ENCODE results near the gene CENPO.
"Not testable (repeated sequence)": the region's sequence is repeated elsewhere in the genome, so short reads cannot be mapped to it uniquely, and the experiment has no call there.

The CENPO gene

DNA sequence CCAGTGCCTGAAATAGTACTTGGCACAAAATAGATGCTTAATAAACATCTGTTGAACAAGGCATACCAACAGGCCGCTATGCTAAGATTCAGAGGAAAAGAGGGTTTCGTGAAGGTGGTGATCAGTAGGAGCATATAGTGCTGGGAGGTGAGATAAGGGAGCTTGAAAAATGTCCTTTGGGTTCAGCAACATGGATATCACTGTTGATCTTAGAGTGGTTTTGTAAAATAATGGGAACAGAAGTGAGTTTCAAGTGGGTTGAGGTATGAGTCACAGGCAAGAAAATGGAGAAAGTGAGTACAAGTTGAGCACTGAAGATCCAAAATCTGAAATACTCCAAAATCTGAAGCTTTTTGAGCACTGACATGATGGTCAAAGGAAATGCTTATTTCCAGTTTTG is 4.4 kb downstream of the CENPO start:
- DNase-seq (ENCODE audit: low read depth in 1 of 2, low spot score in 1 of 2): no peak
- in situ Hi-C loops (cut with HindIII; ENCODE audit: low pct_unique_long_range_greater_than_20kb, low sequenced_read_pairs): no loop called here
- no peak for TF ChIP-seq JUND (IDR thresholded peaks at IDR 0.05; ENCODE audit: low read depth)

DNA sequence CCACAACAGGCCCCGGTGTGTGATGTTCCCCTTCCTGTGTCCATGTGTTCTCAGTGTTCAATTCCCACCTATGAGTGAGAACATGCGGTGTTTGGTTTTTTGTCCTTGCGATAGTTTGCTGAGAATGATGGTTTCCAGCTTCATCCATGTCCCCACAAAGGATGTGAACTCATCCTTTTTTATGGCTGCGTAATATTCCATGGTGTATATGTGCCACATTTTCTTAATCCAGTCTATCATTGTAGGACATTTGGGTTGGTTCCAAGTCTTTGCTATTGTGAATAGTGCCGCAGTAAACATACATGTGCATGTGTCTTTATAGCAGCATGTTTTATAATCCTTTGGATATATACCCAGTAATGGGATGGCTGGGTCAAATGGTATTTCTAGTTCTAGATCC is 7.3 kb downstream of the CENPO start:
- DNase-seq (ENCODE audit: low read depth in 1 of 2, low spot score in 1 of 2): not testable (repeated sequence)

DNA sequence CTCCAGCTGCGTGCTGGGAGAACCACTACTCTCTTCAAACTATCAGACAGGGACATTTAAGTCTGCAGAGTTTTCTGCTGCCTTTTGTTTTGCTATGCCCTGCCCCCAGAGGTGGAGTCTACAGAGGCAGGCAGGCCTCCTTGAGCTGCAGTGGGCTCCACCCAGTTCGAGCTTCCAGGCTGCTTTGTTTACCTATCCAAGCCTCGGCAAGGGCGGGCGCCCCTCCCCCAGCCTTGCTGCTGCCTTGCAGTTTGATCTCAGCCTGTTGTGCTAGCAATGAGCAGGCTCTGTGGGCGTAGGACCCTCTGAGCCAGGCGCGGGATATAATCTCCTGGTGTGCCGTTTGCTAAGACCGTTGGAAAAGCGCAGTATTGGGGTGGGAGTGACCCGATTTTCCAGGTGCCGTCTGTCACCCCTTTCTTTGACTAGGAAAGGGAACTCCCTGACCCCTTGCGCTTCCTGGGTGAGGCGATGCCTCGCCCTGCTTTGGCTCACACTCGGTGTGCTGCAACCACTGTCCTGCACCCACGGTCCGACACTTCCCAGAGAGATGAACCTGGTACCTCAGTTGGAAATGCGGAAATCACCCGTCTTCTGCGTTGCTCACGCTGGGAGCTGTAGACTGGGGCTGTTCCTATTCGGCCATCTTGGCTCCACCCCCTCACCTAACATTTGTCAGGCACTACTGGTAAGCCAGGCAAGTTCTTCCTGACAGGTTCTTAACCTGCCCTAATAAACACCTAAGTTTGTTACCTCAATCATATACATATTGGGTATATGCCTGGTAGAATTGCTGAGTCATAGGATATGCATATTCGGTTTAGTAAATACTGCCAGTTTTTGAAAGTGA is 12.8 kb downstream of the CENPO start:
- in situ Hi-C loops (cut with HindIII; ENCODE audit: low pct_unique_long_range_greater_than_20kb, low sequenced_read_pairs): not testable (repeated sequence)

More for the DNA sequence above, 7.3 kb downstream of the CENPO start:
- in situ Hi-C loops (cut with HindIII; ENCODE audit: low pct_unique_long_range_greater_than_20kb, low sequenced_read_pairs): not testable (repeated sequence)

GRCh38 chr2:24806661-24807036 is 13.4 kb downstream of the CENPO start:
- no peak for DNase-seq (ENCODE audit: low read depth in 1 of 2, low spot score in 1 of 2)
- no peak for TF ChIP-seq JUND (IDR thresholded peaks at IDR 0.05; ENCODE audit: low read depth)
- in situ Hi-C loops (cut with HindIII; ENCODE audit: low pct_unique_long_range_greater_than_20kb, low sequenced_read_pairs): no loop called here

More for the DNA sequence above, 12.8 kb downstream of the CENPO start:
- DNase-seq (ENCODE audit: low read depth in 1 of 2, low spot score in 1 of 2): peak in 1 of 2 experiments; percentile 44

- no peak for DNase-seq (ENCODE audit: low read depth in 1 of 2, low spot score in 1 of 2)
- in situ Hi-C loops (cut with HindIII; ENCODE audit: low pct_unique_long_range_greater_than_20kb, low sequenced_read_pairs): no loop called here
- TF ChIP-seq JUND (IDR thresholded peaks at IDR 0.05; ENCODE audit: low read depth): no peak
These were observed 16.2 kb downstream of the CENPO start for GRCh38 chr2:24809316-24810007.

GRCh38 chr2:24813691-24814137 is 20.5 kb downstream of the CENPO start:
- DNase-seq (ENCODE audit: low read depth in 1 of 2, low spot score in 1 of 2): no peak
- TF ChIP-seq JUND (IDR thresholded peaks at IDR 0.05; ENCODE audit: low read depth): no peak
- in situ Hi-C loops (cut with HindIII; ENCODE audit: low pct_unique_long_range_greater_than_20kb, low sequenced_read_pairs): no loop called here

DNA sequence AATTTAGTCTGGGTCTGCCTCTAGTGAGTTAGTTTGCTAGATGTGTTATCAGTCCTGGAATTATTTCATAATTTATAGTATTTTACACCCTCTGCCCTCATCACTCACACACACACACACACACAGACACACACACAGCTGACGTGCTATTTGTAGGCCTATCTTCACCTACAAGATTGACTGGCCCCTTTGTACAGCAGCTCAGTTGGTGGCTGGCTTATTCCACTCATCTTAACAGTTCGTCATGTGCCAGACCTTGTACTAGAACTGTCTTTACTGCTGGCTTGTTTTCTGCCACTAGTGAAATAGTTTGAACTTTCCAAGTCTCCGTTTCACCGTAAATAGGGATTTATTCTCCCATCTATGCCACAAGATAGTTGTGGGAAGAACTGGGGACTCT is 21.3 kb downstream of the CENPO start:
- TF ChIP-seq JUND (IDR thresholded peaks at IDR 0.05; ENCODE audit: low read depth): no peak
- no peak for DNase-seq (ENCODE audit: low read depth in 1 of 2, low spot score in 1 of 2)
- in situ Hi-C loops (cut with HindIII; ENCODE audit: low pct_unique_long_range_greater_than_20kb, low sequenced_read_pairs): no loop called here

DNA sequence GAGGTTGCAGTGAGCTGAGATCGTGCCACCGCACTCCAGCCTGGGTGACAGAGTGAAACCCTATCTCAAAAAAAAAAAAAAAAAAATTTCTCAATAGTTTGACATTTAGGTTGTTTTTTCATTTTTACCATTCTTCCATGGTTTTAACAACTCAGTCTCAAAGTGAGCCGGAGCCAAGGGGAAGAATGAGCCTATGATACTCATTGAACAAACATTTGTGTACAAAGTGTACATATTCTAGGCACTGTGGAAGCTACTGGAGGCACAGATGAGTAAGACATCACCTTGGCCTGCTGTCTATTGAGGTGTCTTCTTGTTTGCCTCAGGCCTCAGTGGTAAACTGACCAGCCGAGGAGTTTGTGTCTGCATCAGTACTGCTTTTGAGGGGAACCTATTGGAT is 21.9 kb downstream of the CENPO start:
- in situ Hi-C loops (cut with HindIII; ENCODE audit: low pct_unique_long_range_greater_than_20kb, low sequenced_read_pairs): no loop called here
- no peak for TF ChIP-seq JUND (IDR thresholded peaks at IDR 0.05; ENCODE audit: low read depth)
- DNase-seq (ENCODE audit: low read depth in 1 of 2, low spot score in 1 of 2): no peak

DNA sequence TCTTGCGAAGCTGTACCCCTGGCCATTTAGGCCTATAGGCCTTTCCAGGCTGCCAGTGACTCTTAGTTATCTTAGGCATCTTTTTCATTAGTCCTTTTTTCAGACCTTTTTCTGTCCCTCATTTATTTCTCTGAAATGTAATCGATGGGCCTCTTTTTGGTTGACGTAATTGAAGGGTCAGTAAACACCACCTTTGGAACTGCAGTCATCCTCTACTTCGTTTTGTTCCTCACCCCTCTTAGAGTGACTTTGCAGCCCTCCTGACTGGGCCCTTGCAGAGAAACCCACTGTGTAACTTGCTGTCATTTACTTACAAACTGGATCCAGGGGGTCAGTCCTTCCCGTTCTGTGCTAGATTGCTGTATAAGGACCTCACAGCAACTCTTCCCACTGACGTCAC is 23.2 kb downstream of the CENPO start:
- DNase-seq (ENCODE audit: low read depth in 1 of 2, low spot score in 1 of 2): no peak
- TF ChIP-seq JUND (IDR thresholded peaks at IDR 0.05; ENCODE audit: low read depth): no peak
- in situ Hi-C loops (cut with HindIII; ENCODE audit: low pct_unique_long_range_greater_than_20kb, low sequenced_read_pairs): no loop called here

- in situ Hi-C loops (cut with HindIII; ENCODE audit: low pct_unique_long_range_greater_than_20kb, low sequenced_read_pairs): no loop called here
- DNase-seq (ENCODE audit: low read depth in 1 of 2, low spot score in 1 of 2): no peak
- TF ChIP-seq JUND (IDR thresholded peaks at IDR 0.05; ENCODE audit: low read depth): no peak
These were observed 23.7 kb downstream of the CENPO start for GRCh38 chr2:24816884-24817283.

GRCh38 chr2:24818721-24819167 is 25.5 kb downstream of the CENPO start:
- TF ChIP-seq JUND (IDR thresholded peaks at IDR 0.05; ENCODE audit: low read depth): no peak
- in situ Hi-C loops (cut with HindIII; ENCODE audit: low pct_unique_long_range_greater_than_20kb, low sequenced_read_pairs): no loop called here
- DNase-seq (ENCODE audit: low read depth in 1 of 2, low spot score in 1 of 2): no peak

DNA sequence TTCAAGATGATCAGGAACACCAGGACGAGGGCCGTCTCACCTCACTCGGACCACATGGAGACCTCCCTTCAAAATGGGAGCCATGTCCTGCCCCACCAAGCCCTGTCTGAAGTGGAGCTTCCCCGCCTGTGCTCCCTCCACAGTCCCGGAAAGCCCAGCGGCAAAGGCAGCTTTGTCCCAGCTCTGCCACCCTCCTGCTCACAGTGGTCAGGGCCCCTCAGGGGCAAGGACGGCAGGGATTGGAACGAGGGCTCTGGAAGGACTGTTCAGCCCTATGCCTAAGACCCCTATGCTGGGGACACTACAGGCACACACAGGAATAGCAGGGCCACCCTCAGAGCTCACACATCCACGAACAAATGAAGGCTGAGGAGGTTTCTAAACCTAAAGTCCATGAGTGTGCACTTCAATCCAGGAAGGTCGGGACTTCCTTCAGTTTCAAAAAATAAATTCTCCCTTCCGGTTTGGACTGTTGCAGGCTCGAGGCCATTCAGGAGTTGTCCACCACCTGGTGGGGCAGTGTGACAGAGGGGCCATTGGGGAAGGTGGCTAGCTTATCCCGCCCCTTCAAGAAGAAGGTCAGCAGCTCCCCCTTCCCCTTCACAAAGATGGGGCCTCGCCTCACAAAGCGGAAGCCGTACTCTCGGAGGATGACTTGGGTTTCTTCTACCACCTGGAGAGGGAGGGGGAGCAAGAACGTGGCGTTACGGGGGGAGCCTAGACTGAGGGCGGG is 26.4 kb downstream of the CENPO start:
- no peak for DNase-seq (ENCODE audit: low read depth in 1 of 2, low spot score in 1 of 2)
- in situ Hi-C loops (cut with HindIII; ENCODE audit: low pct_unique_long_range_greater_than_20kb, low sequenced_read_pairs): no loop called here
- TF ChIP-seq JUND (IDR thresholded peaks at IDR 0.05; ENCODE audit: low read depth): no peak

DNA sequence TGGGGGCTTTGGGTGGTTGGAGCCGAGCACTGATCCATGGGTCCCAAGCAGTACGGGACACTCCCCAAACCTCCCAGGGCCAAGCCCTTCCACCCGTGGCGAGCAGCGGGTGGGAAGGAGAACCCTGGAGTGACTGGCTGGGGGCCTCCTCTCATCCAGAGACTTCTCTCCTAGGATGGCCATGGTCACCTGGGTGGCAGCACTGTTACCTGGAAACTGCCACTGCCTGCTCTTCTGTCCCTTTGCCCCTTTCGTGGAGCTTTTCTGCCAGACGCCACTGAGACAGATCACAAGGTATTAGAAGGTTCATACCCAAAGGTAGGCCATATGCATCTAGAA is 26.9 kb downstream of the CENPO start:
- TF ChIP-seq JUND (IDR thresholded peaks at IDR 0.05; ENCODE audit: low read depth): no peak
- DNase-seq (ENCODE audit: low read depth in 1 of 2, low spot score in 1 of 2): no peak
- in situ Hi-C loops (cut with HindIII; ENCODE audit: low pct_unique_long_range_greater_than_20kb, low sequenced_read_pairs): no loop called here

Data from T47D (cell line).